ENCODE measurements around the gene PIK3R3.

- TF ChIP-seq CTCF (IDR thresholded peaks at IDR 0.05) (no peak), POLR2A (IDR thresholded peaks at IDR 0.05) (no peak)
Observed at GRCh38 chr1:46086576-46086975, 45.9 kb downstream of the PIK3R3 start.
